HCT116 (cell line): ENCODE data around the gene DCAF8L2. TPM values are rescaled to one million over a fixed set of nuclear protein-coding genes. Genes with fewer than 3 reads are reported as not detected.

Source experiments
- ATAC-seq: fragments of 200-7000 bp; cut with Tn5 transposase; 2 replicates; pipeline ENCODE4 v1.9.1; 2020; ENCODE audit warnings: mild to moderate bottlenecking, moderate library complexity
- BruUV-seq: library from RNA; stranded (reverse); fragments of 400-500 nt; replicated peaks from 2 replicates; lab custom pipeline; 2021; lab: Mats Ljungman, UMichigan
- CTCF ChIA-PET: fragments of 300-600 bp; sonication (Branson Sonifier 250); formaldehyde crosslinking; loops from one replicate; lab custom pipeline; 2021; ENCODE audit warnings: antibody characterized with exemption; lab: Charles Lee
- POLR2A ChIA-PET: fragments of 300-600, 350-600 bp; sonication (Branson Sonifier 250); formaldehyde crosslinking; loops from one replicate; lab custom pipeline; 2021; ENCODE audit warnings: antibody characterized with exemption; lab: Charles Lee
- RAD21 ChIA-PET, 2 experiments: fragments of 300-600 bp; sonication (Branson Sonifier 250); formaldehyde crosslinking; loops; one replicate each; lab custom pipeline; 2023; ENCODE audit warnings: low total read pairs in 2 of 2; ENCODE audit not compliant: uncharacterized antibody in 2 of 2, unreplicated experiment in 2 of 2, low non-redundant PET in 1 of 2; lab: Charles Lee
- DNase-seq: peaks from one replicate; pipeline ENCODE4 v3.0.0-alpha.2; 2010; ENCODE audit warnings: low read depth, low spot score
- H2AFZ ChIP-seq: fragments of 200-600 bp; shearing (Covaris generic), sonication (generic); 2 replicates; pipeline ENCODE4 v1.6.1; 2017; ENCODE audit warnings: low read depth, mixed run types, mixed read lengths, antibody characterized with exemption, low read length; ENCODE audit not compliant: poor library complexity, severe bottlenecking
- H3K27ac ChIP-seq: 2 replicates; pipeline ENCODE4 v1.5.1; 2012; ENCODE audit warnings: low read depth, low read length
- H3K27me3 ChIP-seq: fragments of 200-600 bp; sonication (generic); 2 replicates; pipeline ENCODE4 v1.6.1; 2016; ENCODE audit warnings: mixed run types, low read length, mixed read lengths; ENCODE audit not compliant: insufficient read depth
- H3K36me3 ChIP-seq, 2 experiments: fragments of 200-500 bp in 1 of 2; fragments of 200-600 bp in 1 of 2; sonication (Bioruptor generic) in 1 of 2; sonication (generic) in 1 of 2; 2 replicates each; pipeline versions ENCODE4 v1.5.1 to v1.6.1; 2014 to 2016; ENCODE audit warnings: low read length in 2 of 2, inconsistent platforms in 1 of 2, mixed read lengths in 1 of 2, mixed run types in 1 of 2; ENCODE audit not compliant: insufficient read depth in 2 of 2, control insufficient read depth in 1 of 2
- H3K4me1 ChIP-seq, 2 experiments: fragments of 200-600 bp in 1 of 2; sonication (generic) in 1 of 2; 2 replicates each; pipeline versions ENCODE4 v1.5.1 to v1.6.1; 2012 to 2017; ENCODE audit warnings: low read length in 2 of 2, inconsistent platforms in 1 of 2, mild to moderate bottlenecking in 1 of 2, mixed read lengths in 1 of 2, mixed run types in 1 of 2, moderate library complexity in 1 of 2; ENCODE audit not compliant: insufficient read depth in 2 of 2, control insufficient read depth in 1 of 2
- H3K4me2 ChIP-seq: fragments of 200-600 bp; sonication (generic); 2 replicates; pipeline ENCODE4 v1.6.1; 2017; ENCODE audit warnings: mixed run types, low read length, mixed read lengths
- H3K4me3 ChIP-seq, 2 experiments: fragments of 200-600 bp in 1 of 2; sonication (generic) in 1 of 2; replicated peaks in 1 of 2; 2 replicates each; pipeline ENCODE4 v1.5.1; 2011 to 2016; ENCODE audit warnings: low read length in 2 of 2, control low read depth in 1 of 2, low read depth in 1 of 2, mild to moderate bottlenecking in 1 of 2, mixed read lengths in 1 of 2, mixed run types in 1 of 2
- H3K79me2 ChIP-seq: fragments of 200-600 bp; sonication (generic); 2 replicates; pipeline ENCODE4 v1.6.1; 2017; ENCODE audit warnings: mild to moderate bottlenecking, mixed run types, low read length, moderate library complexity, mixed read lengths; ENCODE audit not compliant: insufficient read depth
- H3K9ac ChIP-seq: fragments of 200-600 bp; sonication (generic); 2 replicates; pipeline ENCODE4 v1.6.1; 2016; ENCODE audit warnings: low read length, mixed read lengths
- H3K9me2 ChIP-seq: fragments of 200-600 bp; sonication (generic), shearing (Covaris generic); 2 replicates; pipeline ENCODE4 v1.6.1; 2017; ENCODE audit warnings: mixed run types, mild to moderate bottlenecking, moderate library complexity; ENCODE audit not compliant: insufficient read depth
- H3K9me3 ChIP-seq, 2 experiments: fragments of 200-500 bp in 1 of 2; fragments of 200-600 bp in 1 of 2; sonication (Bioruptor generic) in 1 of 2; sonication (generic) in 1 of 2; 2 replicates each; pipeline ENCODE4 v1.6.1; 2014 to 2017; ENCODE audit warnings: low read length in 2 of 2, mixed read lengths in 2 of 2, inconsistent platforms in 1 of 2, low read depth in 1 of 2, mild to moderate bottlenecking in 1 of 2, mixed run types in 1 of 2, moderate library complexity in 1 of 2; ENCODE audit not compliant: control insufficient read depth in 1 of 2, insufficient read depth in 1 of 2
- H4K20me1 ChIP-seq: fragments of 200-600 bp; sonication (generic), shearing (Covaris generic); 2 replicates; pipeline ENCODE4 v1.6.1; 2017; ENCODE audit warnings: mixed run types, mild to moderate bottlenecking, moderate library complexity; ENCODE audit not compliant: insufficient read depth
- CBX3 ChIP-seq: IDR thresholded peaks from 2 replicates; pipeline ENCODE4 v1.6.1; 2012; ENCODE audit warnings: low read depth
- CEBPB ChIP-seq: IDR thresholded peaks from 2 replicates; pipeline ENCODE4 v1.6.1; 2012; ENCODE audit warnings: low read depth
- EGR1 ChIP-seq: IDR thresholded peaks from 2 replicates; pipeline ENCODE4 v1.6.1; 2012; ENCODE audit warnings: low read depth
- ELF1 ChIP-seq: IDR thresholded peaks from 2 replicates; pipeline ENCODE4 v1.6.1; 2012; ENCODE audit warnings: low read depth, borderline replicate concordance
- EZH2 ChIP-seq: fragments of 200-600 bp; sonication (generic); IDR thresholded peaks from 2 replicates; pipeline ENCODE4 v1.6.1; 2017; ENCODE audit warnings: antibody characterized with exemption, mixed run types
- EZH2phosphoT487 ChIP-seq: fragments of 200-600 bp; IDR thresholded peaks from 2 replicates; pipeline ENCODE4 v1.6.1; 2018; ENCODE audit warnings: antibody characterized with exemption, borderline replicate concordance
- FOSL1 ChIP-seq: IDR thresholded peaks from 2 replicates; pipeline ENCODE4 v1.6.1; 2012; ENCODE audit warnings: low read depth
- JUND ChIP-seq: IDR thresholded peaks from 2 replicates; pipeline ENCODE4 v1.6.1; 2012
- POLR2AphosphoS5 ChIP-seq: IDR thresholded peaks from 2 replicates; pipeline ENCODE4 v1.6.1; 2011; ENCODE audit warnings: mild to moderate bottlenecking, low read depth, low read length, moderate library complexity
- RAD21 ChIP-seq: IDR thresholded peaks from 2 replicates; pipeline ENCODE4 v1.6.1; 2012; ENCODE audit warnings: low read depth, mild to moderate bottlenecking
- REST ChIP-seq: IDR thresholded peaks from 2 replicates; pipeline ENCODE4 v1.6.1; 2012; ENCODE audit warnings: low read depth
- SIN3A ChIP-seq: IDR thresholded peaks from 2 replicates; pipeline ENCODE4 v1.6.1; 2012; ENCODE audit warnings: low read depth
- SRF ChIP-seq: IDR thresholded peaks from 2 replicates; pipeline ENCODE4 v1.6.1; 2012; ENCODE audit warnings: low read depth
- TCF7L2 ChIP-seq: IDR thresholded peaks from 2 replicates; pipeline ENCODE4 v1.7.0; 2011; ENCODE audit warnings: borderline replicate concordance, inconsistent platforms; ENCODE audit not compliant: insufficient read depth, insufficient read length; ENCODE audit errors: extremely low read depth
- YY1 ChIP-seq: IDR thresholded peaks from 2 replicates; pipeline ENCODE4 v1.6.1; 2011; ENCODE audit warnings: low read length, low read depth, moderate library complexity, mild to moderate bottlenecking; ENCODE audit not compliant: insufficient replicate concordance; ENCODE audit errors: extremely low read depth
- ZFX ChIP-seq: fragments of 450-650 bp; IDR thresholded peaks from 2 replicates; pipeline ENCODE4 v1.6.1; 2017
- ZNF274 ChIP-seq: fragments of 200-500 bp; sonication (Bioruptor generic); IDR thresholded peaks from 2 replicates; pipeline ENCODE4 v1.6.1; 2014; ENCODE audit warnings: mild to moderate bottlenecking, low read depth, low read length, inconsistent platforms
- intact Hi-C: fragments of 100-400 bp; cut with micrococcal nuclease; formaldehyde crosslinking; loops from 2 replicates; pipeline ENCODE4 v1.10.0; 2022
- total RNA-seq: library from RNA; stranded (reverse); gene quantifications from one replicate; pipeline ENCODE4 v1.2.1, GENCODE V29; 2021; ENCODE audit not compliant: unreplicated experiment
- TF ChIP-seq, protein P1 (sequence below): IDR thresholded peaks from 2 replicates; pipeline ENCODE4 v1.6.1; 2011; ENCODE audit warnings: mild to moderate bottlenecking, low read length, moderate library complexity; ENCODE audit not compliant: insufficient replicate concordance; ENCODE audit errors: extremely low read depth
- TF ChIP-seq, protein P2 (sequence below): IDR thresholded peaks from 2 replicates; pipeline ENCODE4 v1.6.1; 2012
- TF ChIP-seq, protein P3 (sequence below): IDR thresholded peaks from 2 replicates; pipeline ENCODE4 v1.6.1; 2012

The DCAF8L2 gene
- total RNA-seq, 1 experiment from 2014 or later = not detected

DNA sequence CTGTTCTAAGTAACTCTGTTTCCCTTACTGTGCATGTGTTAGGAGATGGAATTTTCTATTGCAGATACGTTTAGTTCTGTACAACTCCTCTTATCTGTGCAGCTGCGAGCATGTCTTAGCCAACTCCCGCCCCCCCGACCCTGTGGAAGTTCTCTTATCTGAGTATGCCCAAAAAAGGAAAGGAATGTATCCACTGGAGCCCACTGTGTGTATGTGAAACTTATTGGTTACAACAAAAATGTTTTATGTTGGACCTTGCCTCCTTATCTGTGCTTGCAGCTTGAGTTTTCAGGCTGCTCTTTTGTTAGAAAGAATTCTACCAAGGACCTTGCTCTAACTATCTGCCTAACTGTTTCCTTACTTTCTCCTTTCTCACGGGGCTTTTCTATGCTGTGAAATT, 24.2 kb upstream of the DCAF8L2 start:
- RAD21 ChIA-PET = no interaction called here

More for the DNA sequence above, 24.2 kb upstream of the DCAF8L2 start:
- ChIA-PET POLR2A (no interaction called here), CTCF (no interaction called here)
- H3K79me2 ChIP-seq = no peaks in the 10 kb centered on the region
- H3K27ac ChIP-seq = no peak overlapping the region
- no peak for DNase-seq
- intact Hi-C loops = no loop called here
- no peaks in the 10 kb centered on the region for H3K36me3 ChIP-seq
- H3K9me2 ChIP-seq = no peaks in the 10 kb centered on the region
- ATAC-seq = no peak
- TF ChIP-seq, protein P1, sequence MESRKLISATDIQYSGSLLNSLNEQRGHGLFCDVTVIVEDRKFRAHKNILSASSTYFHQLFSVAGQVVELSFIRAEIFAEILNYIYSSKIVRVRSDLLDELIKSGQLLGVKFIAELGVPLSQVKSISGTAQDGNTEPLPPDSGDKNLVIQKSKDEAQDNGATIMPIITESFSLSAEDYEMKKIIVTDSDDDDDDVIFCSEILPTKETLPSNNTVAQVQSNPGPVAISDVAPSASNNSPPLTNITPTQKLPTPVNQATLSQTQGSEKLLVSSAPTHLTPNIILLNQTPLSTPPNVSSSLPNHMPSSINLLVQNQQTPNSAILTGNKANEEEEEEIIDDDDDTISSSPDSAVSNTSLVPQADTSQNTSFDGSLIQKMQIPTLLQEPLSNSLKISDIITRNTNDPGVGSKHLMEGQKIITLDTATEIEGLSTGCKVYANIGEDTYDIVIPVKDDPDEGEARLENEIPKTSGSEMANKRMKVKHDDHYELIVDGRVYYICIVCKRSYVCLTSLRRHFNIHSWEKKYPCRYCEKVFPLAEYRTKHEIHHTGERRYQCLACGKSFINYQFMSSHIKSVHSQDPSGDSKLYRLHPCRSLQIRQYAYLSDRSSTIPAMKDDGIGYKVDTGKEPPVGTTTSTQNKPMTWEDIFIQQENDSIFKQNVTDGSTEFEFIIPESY = no peak
- TF ChIP-seq SIN3A = no peak
- no peak for TF ChIP-seq REST
- TF ChIP-seq EGR1 = no peak
- no peak for TF ChIP-seq EZH2
- no peak for TF ChIP-seq CBX3
- TF ChIP-seq FOSL1 = no peak
- no peak for TF ChIP-seq JUND
- TF ChIP-seq, protein P2, sequence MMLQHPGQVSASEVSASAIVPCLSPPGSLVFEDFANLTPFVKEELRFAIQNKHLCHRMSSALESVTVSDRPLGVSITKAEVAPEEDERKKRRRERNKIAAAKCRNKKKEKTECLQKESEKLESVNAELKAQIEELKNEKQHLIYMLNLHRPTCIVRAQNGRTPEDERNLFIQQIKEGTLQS = no peak
- TF ChIP-seq, protein P3, sequence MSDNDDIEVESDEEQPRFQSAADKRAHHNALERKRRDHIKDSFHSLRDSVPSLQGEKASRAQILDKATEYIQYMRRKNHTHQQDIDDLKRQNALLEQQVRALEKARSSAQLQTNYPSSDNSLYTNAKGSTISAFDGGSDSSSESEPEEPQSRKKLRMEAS = no peak
- no peak for TF ChIP-seq ZFX
- no peak for TF ChIP-seq ELF1
- no peak for TF ChIP-seq RAD21
- no peak for TF ChIP-seq CEBPB
- no peak for TF ChIP-seq POLR2AphosphoS5
- no peak for TF ChIP-seq SRF
- no peak for TF ChIP-seq TCF7L2
- TF ChIP-seq YY1 = no peak
- TF ChIP-seq EZH2phosphoT487 = no peak
- no peak for TF ChIP-seq ZNF274
- no peaks in the 10 kb centered on the region for H4K20me1 ChIP-seq
- no peak overlapping the region for H3K4me2 ChIP-seq
- H3K4me3 ChIP-seq = no peak overlapping the region
- no peak overlapping the region for H3K9ac ChIP-seq
- no TSS peak for BruUV-seq
- H3K27me3 ChIP-seq = no peaks in the 10 kb centered on the region
- no peaks in the 10 kb centered on the region for H3K9me3 ChIP-seq
- no peak overlapping the region for H2AFZ ChIP-seq
- H3K4me1 ChIP-seq = no peaks in the 10 kb centered on the region
